K562 (cell line): Measurements from ENCODE around the gene CACNA1A. TPM values are rescaled to one million over a fixed set of nuclear protein-coding genes. Genes with fewer than 3 reads are reported as not detected.

Source experiments
- CREB3 ChIP-seq: fragments of 450-650 bp; conservative IDR thresholded peaks from 2 replicates; pipeline ENCODE4 v1.6.1; 2016; ENCODE audit warnings: missing genetic modification characterization, low read depth, mild to moderate bottlenecking, missing compliant biosample characterization, moderate library complexity
- KLF6 ChIP-seq: fragments of 250-450 bp; sonication (Bioruptor Pico); IDR thresholded peaks from 2 replicates; pipeline ENCODE4 v1.4.0; 2020; ENCODE audit warnings: mild to moderate bottlenecking, moderate library complexity, borderline replicate concordance
- U2AF1 ChIP-seq: fragments of 200-400 bp; formaldehyde crosslinking; optimal IDR thresholded peaks from 2 replicates; pipeline ENCODE3; 2017; ENCODE audit warnings: mild to moderate bottlenecking, low read depth, low read length, moderate library complexity
- ZNF407 ChIP-seq: fragments of 450-650 bp; IDR thresholded peaks from 2 replicates; pipeline ENCODE4 v1.6.1; 2016; ENCODE audit warnings: low read depth
- ZNF586 ChIP-seq: fragments of 450-650 bp; formaldehyde crosslinking; conservative IDR thresholded peaks from 2 replicates; pipeline ENCODE4 v1.4.0; 2020; ENCODE audit warnings: mild to moderate bottlenecking, moderate library complexity
- ZNF778 ChIP-seq: fragments of 450-650 bp; formaldehyde crosslinking; IDR thresholded peaks from 2 replicates; pipeline ENCODE4 v1.4.0; 2020; ENCODE audit warnings: mild to moderate bottlenecking, moderate library complexity
- ZNF830 ChIP-seq: fragments of 250-450 bp; sonication (Bioruptor Pico); IDR thresholded peaks from 2 replicates; pipeline ENCODE4 v1.5.0; 2021; ENCODE audit warnings: mild to moderate bottlenecking
- polyA plus RNA-seq, 8 experiments: library from polyadenylated mRNA; depleted of rRNA in 4 of 8; stranded (reverse) in 5 of 8; unstranded in 3 of 8; fragments of >200 nt; fragmentation: Nextera tagmentation in 2 of 8; fragmentation: Illumina TruSeq in 1 of 8; extraction: Ambion mirVana in 2 of 8; extraction: Trizol in 1 of 8; gene quantifications; 2 replicates each; pipeline versions ENCODE4 v1.2.1 to v1.2.3, GENCODE V29; 2011 to 2014; ENCODE audit warnings: inconsistent platforms in 1 of 8, missing spikeins in 1 of 8
- total RNA-seq, 7 experiments: library from RNA; depleted of rRNA in 6 of 7; stranded (reverse); fragments of >200 nt in 6 of 7; fragmentation: Illumina TruSeq in 2 of 7; extraction: Trizol in 2 of 7; gene quantifications; 2 replicates each; pipeline versions ENCODE4 v1.2.1 to v1.2.3, GENCODE V29; 2011 to 2021; ENCODE audit warnings: low replicate concordance in 1 of 7

Gene CACNA1A
- total and polyA plus RNA-seq, 9 of the 15 experiments (the other 6 are each of a cell fraction or from before 2014, with no cell fraction given) = 0.03 to 0.20 (median 0.09) TPM; not detected in 1

- TF ChIP-seq ZNF407 (no peak), CREB3 (no peak), U2AF1 (no peak), KLF6 (no peak), ZNF586 (CRISPR knock-in tag) (no peak), ZNF830 (CRISPR knock-in tag) (no peak), ZNF778 (CRISPR knock-in tag) (no peak)
Measured at GRCh38 chr19:13355356-13355755, 150.9 kb downstream of the CACNA1A start (continued).
